Fibroblast of peridontal ligament (primary cell): ENCODE results near the gene SMOC2.
"Not testable (repeated sequence)": the region's sequence is repeated elsewhere in the genome, so short reads cannot be mapped to it uniquely, and the experiment has no call there.

ENCODE experiments used
- DNase-seq: peaks from one replicate; pipeline ENCODE4 v3.0.0-alpha.2; 2010; ENCODE audit errors: extremely low read depth

Gene SMOC2

DNA sequence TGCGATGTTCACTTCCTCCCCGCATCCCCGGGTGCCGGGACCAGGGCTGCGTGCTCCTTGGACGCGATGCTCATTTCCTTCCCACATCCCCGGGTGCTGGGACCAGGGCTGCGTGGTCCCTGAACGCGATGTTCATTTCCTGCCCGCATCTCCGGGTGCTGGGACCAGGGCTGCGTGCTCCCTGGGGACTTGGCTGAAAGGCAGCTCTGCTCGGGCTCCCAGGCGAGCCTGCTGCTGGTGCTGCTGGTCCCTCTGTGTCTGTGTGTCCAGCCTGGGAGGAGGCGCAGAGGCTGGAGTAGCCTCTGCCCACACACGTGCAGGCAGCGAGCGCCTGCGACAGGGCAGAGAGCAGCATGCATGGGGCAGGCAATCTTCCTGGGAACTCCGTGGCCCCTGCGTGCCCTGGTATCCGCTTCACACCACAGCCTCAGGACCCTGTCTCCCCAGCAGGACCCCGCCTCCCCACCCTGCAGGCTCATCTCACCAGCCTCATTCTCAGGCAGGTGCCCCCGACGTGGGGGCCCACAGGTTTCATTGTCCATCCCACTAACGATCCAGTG is 132.4 kb downstream of the SMOC2 start:
- DNase-seq = not testable (repeated sequence)

DNA sequence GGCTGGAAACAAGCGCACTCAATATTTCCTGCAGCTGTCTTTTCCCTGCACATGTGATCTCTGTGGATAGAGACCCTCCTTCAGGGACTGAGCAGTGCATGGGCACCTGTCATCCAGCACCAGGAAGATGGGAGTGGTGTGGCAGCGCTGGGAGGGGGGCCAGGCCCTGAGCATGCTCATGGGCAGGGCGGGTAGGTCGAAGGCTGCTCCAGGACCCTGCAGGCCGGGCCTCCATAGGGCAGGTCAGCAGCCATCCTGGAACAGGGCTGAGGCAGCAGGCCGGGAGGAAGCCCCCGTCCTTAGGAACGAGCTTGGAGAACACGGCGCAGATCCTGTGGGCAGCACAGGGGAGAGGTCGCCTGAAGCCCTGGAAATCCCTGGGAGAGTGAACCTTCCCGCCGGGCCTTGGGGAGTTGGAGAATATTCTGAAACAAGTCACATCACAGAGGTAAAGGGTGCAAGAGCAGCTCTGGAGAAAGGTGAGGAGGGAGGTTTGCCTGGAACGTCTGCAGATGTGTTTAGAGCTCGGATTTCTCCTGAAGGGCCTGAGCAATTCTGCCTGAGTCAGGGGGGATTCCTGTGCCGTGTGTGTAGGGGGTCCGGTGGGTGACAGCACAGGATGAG is 133.2 kb downstream of the SMOC2 start:
- no peak for DNase-seq

DNA sequence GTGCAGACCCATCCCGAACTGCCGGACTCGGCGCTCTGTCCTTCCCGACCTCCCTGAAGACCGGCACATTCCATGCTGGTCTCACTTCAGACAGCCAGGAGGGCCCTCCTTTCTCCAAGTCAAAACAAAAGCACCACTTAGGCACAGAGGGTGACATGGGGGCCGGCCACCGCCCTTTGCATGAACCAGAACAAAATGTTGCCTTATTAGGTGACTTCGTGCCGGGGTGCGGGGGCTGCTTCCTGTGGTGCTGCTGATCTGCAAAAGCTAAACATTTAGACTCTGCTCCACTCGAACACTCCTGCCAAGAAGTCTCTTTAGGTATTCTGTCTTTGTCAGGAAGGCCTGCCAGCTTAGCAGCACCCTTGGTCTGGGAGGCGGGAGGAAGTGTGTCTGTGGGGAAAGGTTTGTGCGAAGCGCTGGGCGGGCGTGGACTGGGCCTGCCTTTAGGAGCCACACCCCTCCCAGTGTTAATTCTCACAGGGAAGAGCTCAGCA is 133.8 kb downstream of the SMOC2 start:
- no peak for DNase-seq

DNA sequence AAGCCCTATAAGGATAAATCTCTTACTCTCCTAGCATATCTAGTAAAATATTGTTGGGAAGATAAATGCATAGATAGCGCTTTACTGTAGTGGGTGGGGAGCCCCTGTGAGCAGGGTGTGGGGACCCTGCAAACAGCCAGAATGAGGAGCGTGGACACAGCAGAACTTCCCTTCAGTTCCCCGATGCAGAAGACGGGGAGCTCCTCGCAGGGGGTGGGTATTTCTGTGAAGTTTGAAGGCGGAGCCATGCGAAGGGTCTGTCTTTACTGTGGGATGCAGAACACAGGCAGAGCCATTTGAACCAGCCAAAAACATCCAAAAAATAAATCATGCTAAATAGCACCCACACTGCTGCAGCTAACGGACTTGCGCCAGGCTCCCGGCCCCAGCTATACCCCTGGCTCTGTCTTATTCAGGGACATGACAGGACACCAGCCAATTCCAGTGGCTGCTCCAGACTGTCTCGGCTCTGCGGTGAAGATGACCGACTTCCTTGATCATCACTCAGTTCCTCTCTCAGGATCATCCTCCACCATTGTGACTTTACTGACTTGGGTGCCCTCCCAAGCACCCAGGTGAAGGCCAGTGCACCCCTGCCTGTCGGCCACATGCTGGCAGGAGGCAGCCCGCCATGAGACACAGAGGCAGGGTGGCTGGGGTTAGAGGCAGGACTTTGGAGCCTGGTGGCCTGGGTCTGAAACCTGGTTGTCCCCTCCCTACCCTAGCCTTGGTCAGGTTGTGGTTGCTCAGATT is 134.5 kb downstream of the SMOC2 start:
- no peak for DNase-seq

DNA sequence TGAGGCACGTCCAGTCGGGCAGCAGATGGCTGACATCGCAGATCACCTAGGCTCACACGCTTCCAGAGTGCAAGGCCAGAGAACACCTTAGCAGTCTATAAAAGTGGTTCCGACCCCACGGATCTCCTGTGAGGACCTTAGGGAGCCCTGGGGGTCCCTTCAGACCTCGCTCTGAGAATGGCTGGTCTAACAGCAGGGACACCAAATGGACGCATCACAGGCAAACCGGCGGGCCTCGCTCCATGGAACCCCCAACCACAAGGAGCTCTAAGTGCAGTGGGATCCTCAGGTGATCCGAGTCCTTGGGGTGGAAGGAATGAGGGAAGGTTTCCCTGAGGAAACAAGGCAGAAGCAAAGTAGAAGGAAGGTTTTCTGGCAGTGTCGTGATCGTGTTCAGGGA is 135.4 kb downstream of the SMOC2 start:
- DNase-seq = no peak

DNA sequence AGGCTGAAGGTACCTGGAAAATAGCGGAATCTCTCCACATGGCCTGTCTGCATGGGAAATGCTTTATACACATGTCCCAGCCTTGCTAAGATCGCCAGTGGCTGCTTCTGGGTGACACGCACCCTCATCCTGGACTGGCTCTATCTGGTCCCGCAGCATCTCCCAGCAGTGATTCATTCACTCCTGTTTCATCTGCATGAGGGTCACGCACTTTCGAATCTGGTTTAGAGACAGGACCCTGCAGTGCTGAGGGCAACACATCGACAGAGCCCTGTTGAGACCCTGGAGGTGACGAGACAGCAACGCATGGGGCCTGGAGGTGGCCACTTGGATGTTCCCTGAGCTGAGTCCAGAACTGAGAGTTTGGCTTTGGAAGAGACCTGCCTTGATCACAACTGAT is 136.5 kb downstream of the SMOC2 start:
- DNase-seq = no peak

DNA sequence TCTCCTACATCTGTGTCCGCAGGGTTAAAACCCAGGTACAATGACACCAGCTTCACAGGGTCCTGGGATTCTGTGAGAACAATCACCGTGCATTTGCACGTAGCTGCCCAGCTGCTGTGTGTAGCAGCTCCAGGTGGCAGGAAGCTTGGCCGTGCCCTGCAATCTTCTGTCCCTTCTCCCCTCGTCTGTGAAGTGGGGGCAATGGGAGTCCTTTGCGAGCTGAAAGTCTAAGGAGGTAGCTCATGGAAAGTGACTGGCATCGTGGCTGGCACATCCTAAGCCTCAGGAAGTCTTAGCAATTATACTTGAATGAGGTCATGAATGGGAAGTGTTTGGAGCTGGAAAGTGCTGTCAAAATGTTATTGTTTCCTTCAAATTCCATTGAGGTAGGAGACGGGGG is 137.1 kb downstream of the SMOC2 start:
- DNase-seq = no peak

DNA sequence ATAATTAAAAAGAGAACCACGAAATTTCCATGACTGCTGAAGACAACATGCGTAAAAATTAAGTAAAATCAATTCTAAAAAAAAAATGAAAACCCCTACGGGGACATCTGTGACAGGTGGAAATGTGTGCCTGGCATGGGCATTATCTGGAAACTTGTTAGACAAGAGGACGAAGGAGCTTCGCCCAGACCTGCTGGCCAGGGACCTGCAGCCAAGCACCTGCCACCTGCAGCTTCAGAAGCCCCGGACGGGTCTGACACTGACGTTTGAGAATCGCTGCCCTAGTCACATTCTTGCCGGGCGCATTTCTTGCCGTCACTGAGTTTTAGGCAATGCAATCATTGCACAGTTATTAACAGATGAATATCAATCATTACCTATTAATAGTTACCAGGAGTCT is 140.3 kb downstream of the SMOC2 start:
- no peak for DNase-seq

DNA sequence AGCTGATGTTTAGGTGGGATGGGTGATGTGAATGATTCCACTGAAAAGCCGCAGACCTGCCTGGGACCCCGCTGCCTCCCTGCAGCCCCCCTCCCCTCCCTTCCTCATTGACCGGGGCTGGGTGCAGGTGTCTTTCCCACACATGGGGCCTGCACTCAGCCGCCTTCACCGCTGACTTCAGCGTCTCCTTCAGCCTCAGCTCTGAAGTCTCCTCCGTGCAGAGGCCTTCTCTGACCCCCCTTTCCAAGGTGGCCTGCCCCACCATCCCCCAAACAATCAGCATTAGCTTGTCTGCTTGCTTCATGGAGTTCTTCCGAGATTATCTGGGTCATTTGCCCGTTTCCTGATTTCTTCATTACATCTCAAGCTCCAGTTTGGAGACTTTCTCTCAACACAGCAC is 140.7 kb downstream of the SMOC2 start:
- DNase-seq = no peak

DNA sequence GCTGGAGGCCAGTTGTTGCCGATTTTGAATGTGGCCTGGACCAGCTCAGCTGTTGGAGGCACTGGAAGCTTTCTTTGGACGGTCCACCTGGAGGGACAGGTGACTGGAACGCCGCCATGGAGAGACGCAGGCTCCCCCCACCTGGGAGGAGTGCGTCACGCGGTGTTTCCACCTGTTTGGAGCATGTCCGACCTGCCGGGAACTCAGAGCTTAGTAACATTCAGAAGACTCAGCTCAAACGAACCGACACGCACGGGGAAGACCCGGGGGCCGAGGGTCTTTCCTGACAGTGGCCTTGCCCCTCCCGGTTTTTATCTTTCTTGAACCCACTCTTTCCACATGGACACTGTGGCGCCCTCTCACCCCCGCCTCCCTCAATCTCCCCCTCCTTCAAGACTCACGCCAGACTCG is 141.6 kb downstream of the SMOC2 start:
- DNase-seq = no peak

DNA sequence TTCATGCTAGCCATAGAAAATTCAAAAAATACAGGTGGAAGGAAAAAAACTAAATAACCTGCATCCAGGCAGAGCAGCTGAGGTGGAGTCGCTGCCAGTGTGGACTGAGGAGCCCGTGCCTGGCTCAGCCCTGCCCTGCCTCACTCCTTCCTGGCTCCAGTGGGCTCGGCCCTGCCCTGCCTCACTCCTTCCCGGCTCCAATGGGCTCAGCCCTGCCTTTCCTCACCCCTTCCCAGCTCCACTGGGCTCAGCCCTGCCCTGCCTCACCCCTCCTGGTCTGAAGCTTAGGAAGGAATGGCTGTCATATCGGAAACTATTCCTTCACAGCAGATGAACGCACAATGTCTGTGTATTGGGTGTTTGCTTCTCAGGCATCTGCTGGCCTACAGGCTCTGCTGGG is 142.1 kb downstream of the SMOC2 start:
- no peak for DNase-seq

DNA sequence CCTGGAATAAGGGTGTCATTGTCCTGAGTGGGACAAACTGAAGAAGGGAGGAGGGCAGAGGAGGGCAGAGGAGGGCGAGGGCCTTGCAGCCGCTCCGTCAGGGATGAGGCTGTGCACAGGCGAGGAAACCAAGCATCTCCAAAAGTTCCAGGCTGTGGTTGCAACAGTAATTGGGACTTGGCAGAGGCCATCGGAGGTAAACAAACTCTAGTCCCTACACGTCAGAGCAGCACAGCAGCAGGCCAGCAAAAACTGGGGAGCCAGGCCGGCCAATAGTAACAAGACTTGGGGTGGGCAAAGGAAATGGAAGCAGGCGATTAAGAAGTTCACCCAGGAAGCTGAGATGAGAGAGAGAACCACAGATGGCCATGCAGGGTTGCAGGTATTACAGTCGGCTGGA is 142.8 kb downstream of the SMOC2 start:
- no peak for DNase-seq

DNA sequence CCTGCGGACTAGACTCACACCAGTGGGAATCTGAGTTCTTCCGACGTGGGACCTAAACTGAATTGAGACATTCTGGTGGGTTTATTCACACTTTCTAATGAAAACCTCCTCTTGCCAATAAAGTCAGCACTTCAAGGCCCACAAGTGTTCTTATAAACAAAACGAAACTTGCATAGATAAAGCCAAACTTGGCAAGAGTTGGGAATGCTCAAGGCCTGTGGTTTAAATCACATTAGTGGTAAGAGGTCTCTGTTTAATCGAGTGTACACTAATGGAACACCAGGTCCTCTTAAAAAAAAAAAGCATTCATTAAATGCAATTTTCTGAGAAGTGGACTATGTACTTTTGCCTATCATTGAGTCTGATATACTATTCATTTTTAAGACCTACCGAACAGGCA is 143.3 kb downstream of the SMOC2 start:
- no peak for DNase-seq

DNA sequence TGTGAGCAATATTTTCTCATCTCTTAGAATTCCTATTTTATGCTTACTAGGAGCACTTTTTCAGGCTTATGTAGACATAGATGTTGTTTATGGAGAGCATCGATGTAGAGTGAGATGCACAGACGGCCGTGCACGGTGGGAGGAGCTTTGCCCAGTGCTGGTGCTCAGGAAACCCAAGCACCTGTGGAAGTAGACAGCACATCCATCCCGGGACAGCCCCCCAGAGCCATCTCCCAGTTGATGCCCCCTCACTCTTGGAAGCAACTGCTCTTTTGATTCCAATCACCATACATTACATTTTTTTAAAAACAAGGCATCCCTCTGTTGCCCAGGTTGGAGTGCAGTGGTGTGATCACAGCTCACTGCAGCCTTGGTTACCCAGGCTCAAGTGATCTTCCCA is 143.7 kb downstream of the SMOC2 start:
- no peak for DNase-seq

DNA sequence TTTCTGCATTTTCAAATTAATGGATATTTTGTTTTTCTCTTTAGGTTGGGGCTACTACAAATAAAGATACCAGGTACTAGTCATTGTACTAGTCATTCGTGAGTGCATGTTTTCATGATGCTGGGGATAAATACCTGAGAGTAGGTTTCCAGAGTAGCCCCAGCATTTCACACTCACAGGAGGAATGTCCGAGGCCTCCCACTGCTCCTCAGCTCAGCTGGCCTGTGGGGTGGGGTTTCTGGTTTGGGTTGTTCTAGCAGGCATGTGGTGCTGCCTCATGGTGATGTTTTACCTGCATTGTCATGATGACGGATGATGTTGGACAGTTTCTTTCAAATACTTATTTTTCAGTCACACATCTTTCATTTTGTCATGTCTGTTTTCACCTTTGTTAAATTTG is 144.5 kb downstream of the SMOC2 start:
- DNase-seq = no peak

DNA sequence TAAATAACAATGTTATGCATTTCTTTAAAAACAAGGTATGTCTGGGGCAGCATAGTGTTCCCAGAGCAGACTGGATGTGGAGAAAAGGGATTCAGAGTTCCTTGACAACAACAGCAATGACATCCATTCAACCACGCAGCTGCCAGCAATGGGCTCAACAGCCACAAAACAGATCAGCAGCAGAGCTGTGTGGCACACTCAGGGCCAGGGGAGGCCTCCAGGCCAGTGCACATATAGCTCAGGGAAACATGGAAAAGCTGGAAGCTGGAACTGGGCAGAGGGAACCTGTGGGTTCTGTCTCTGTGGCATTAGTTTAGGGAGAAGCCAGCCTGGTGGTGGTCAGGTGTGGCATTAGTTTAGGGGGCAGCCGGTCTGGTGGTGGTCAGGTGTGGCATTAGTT is 148.3 kb downstream of the SMOC2 start:
- DNase-seq = no peak

DNA sequence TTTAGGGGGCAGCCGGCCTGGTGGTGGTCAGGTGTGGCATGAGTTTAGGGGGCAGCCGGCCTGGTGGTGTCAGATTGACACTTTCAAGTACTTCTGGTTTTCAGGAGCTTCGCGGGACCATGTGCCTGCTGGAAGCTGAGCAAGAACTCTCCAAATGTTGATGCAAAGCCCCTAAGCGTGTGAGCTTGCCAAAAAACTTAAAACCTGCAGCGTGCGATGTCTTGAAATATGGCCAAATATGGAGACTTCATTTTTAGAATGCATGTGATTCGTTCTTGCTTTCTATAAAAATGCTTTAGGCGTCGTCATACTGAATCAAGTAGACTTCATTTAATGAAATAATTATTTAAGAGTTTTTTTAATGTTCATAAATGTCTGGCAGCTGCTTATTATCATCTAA is 149.4 kb downstream of the SMOC2 start:
- no peak for DNase-seq

DNA sequence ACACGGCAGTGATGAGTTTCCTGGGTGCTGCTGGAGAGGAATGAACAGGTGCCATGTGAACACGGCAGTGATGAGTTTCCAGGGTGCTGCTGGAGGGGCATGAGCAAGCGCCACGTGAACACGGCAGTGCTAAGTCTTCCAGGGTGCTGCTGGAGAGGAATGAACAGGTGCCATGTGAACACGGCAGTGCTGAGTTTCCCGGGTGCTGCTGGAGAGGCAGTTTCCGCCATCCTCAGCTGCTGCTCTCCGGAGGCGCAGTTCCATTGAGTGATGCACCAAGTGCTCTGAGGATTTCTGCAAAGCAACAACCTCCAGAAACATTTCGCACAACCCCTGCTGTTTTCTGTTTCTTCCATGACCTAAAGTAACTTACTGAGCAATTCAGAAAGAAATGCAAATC is 155.4 kb downstream of the SMOC2 start:
- no peak for DNase-seq

DNA sequence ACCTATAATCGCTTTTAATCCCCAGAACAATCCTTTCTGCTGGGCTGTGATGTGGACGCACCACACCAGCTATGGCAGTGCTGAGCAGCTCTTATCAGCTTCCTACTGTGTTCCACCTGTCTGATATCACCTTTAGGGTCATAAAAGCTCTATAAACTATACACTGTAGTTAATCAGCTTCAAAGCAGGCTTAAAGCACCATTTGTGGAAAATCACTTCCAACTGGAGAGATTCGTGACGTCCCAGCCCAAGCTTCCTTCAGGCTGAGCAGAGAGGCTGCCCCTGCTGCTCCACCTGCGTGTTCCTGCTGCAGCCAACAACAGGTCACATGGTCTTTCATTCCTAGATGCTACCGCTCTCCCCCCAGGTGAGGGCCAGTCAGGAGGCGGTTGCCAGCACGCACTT is 156.5 kb downstream of the SMOC2 start:
- DNase-seq = no peak

DNA sequence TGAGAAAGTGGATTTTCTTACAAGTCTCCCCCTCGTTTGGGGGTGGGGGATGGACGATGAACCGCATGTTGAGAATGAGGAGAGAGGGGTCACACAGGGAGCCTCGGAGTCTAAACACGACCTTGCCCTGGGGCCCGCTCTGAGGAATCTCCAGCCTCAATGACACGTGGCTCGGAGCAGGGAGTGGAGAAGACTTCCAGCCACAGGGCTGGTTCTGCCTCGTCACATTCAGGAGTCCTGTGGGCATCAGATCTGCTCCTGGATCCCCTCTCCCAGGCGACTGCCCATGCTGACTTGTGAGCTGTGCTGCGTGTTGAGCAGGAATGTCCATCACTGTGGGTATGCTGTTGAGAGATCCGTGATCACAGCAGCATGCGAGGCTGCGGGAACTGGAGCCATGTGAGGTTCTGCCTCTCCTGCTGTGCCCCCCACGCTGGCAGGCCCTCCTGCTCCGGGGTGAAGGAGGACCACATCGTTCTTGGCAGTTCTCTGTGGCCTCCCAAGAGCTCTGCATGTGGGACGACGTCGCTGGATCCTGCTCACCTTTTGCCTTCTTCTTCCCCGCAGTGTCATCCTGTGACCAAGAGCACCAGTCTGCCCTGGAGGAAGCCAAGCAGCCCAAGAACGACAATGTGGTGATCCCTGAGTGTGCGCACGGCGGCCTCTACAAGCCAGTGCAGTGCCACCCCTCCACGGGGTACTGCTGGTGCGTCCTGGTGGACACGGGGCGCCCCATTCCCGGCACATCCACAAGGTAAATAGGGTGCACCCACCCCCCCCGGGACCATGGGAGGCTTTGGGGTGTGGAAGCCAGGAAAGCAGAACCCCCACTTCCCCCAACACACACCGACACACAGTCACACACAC is 157.5 kb downstream of the SMOC2 start:
- DNase-seq = no peak

DNA sequence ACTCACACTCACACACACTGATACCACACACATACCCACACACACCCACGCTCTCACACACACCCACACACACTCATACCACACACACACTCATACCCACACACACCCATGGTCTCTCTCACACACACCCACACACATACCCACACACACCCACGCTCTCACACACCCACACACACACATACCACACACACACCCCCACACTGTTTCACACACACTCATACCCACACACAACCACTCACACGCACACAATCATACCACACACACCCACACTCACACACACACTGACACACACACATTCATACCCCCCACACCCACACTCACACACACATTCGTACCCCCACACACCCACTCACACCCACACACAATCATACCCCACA is 158.1 kb downstream of the SMOC2 start:
- no peak for DNase-seq

DNA sequence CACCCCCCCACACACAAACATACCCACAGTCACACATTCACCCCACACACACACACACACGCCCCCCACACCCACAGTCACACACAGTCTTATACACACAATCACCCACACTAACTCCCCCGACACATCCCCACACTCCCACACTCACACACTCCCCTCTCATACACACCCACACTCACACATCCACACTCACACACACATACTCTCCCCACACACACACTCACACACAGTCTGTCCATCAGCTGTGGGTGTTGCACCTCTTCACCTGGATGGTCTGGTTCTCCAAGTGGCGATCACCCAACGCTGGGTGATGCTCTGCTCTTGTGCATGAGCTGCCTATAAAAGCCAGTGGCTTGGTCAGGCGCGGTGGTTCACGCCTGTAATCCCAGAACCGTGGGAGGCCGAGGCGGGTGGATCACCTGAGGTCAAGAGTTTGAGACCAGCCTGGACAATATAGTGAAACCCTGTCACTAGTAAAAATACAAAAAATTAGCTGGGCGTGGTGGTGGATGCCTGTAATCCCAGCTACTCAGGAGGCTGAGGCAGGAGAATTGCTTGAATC is 158.9 kb downstream of the SMOC2 start:
- no peak for DNase-seq
